Large intestine (tissue), 3 donors: ENCODE data around the gene WNT7B. TPM values are rescaled to one million over a fixed set of nuclear protein-coding genes. Genes with fewer than 3 reads are reported as not detected.
A peak's percentile ranks its signal among the peaks of the same experiment; 100 is the strongest.

Source experiments
- DNase-seq, 2 donors: peaks; one replicate each; pipeline versions ENCODE4 v3.0.0 to v3.0.0-alpha.2; 2013
- H3K27ac ChIP-seq: one replicate; pipeline ENCODE4 v1.5.1; 2013; ENCODE audit warnings: low read length
- H3K27me3 ChIP-seq: 2 replicates; pipeline ENCODE4 v1.6.1; 2013; ENCODE audit warnings: low read length; ENCODE audit not compliant: control insufficient read depth, insufficient read depth
- H3K36me3 ChIP-seq: 2 replicates; pipeline ENCODE4 v1.6.1; 2013; ENCODE audit warnings: low read length; ENCODE audit not compliant: control insufficient read depth, insufficient read depth
- H3K4me1 ChIP-seq: one replicate; pipeline ENCODE4 v1.6.1; 2013; ENCODE audit warnings: low read length; ENCODE audit not compliant: control insufficient read depth, insufficient read depth
- H3K4me3 ChIP-seq: one replicate; pipeline ENCODE4 v1.5.1; 2013; ENCODE audit warnings: low read length
- H3K9me3 ChIP-seq: one replicate; pipeline ENCODE4 v1.6.1; 2013; ENCODE audit warnings: mild to moderate bottlenecking, low read depth, low read length, moderate library complexity; ENCODE audit not compliant: control insufficient read depth
- WGBS: methylation state at CpG from one replicate; pipeline ENCODE4 v1.1.5; 2013; ENCODE audit warnings: low lambda C conversion rate; ENCODE audit not compliant: insufficient coverage; 5-methylcytosine and 5-hydroxymethylcytosine counted together
- polyA plus RNA-seq: library from polyadenylated mRNA; unstranded; fragments of 120-200 nt; gene quantifications from one replicate; pipeline ENCODE4 v1.2.1, GENCODE V29; 2013

WNT7B gene
- polyA plus RNA-seq, 1 donor, result 0.33 TPM

DNA sequence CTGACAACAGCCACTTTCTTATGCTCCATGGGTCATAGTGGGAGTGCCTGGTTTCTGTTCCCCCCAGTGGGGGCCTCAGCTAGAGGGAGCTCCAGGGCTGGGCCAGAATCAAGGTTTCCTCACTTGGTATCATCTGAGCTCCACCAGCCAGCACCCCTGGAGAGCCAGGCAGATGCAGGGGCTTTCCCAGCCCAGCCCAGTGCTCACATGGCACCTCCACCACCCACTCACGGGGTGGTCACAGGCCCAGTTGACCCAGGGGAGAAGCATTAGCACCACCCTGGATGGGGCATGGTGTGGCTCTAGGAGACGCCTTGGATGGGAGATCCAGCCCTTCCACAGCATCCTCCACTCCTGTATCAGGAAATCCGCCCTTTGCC is 24.1 kb upstream of the WNT7B start:
- H3K36me3 ChIP-seq, result no peaks in the 10 kb centered on the region
- peaks cover 10% of the 10 kb centered on the region for H3K4me1 ChIP-seq
- no CpG with 5 or more reads among the region's 3 CpGs for whole genome bisulfite sequencing
- no peak overlapping the region for H3K27ac ChIP-seq
- no peak for DNase-seq
- no peak overlapping the region for H3K4me3 ChIP-seq
- H3K9me3 ChIP-seq, result no peaks in the 10 kb centered on the region
- H3K27me3 ChIP-seq, result peaks cover 5% of the 10 kb centered on the region

DNA sequence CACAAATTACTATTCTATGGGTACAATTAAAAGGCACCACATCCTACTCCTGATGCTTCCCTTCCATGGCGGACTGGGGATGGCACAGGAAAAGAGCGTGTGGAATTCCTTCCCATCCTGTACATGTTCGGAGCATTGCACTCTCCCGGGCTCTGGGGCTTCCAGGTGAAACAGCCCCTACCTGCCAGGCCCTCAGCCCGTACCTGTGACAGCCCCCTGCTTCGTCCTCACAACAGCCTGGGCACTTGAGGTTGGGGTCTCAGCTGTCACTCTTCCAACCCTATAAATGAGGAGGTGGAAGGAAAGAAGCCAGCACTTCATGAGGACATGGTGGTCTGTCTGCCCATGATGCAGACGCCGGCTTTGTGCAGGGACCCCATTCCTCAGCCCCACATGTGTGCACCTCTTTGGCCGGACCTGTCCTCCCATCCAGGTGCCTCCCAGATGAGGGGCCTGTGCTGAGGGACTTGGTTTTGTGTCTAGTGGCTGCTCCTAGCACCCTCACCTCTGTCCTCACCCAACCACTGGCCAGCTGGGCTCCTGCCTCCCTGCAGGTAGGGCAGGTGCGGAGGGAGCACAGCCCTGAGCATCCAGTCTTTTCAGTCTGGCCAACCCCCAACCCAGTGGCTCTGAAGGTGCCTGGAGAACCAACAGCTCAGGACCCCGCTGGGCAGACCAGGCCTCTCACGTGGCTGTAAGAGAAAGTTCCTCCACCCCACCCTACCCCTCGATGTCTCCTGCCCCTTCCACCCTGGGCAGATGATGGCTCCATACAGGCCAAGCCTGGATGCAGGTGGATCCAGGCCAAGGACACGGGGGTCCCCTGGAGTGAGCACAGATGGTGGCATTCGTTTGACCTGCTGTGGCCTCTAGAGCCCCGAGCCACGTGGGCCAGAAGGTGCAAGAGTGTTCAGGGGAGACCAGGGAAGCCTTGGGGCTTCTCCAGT is 23.4 kb upstream of the WNT7B start:
- Histone ChIP-seq H3K4me1 (peaks cover 10% of the 10 kb centered on the region), H3K4me3 (no peak overlapping the region), H3K9me3 (no peaks in the 10 kb centered on the region), H3K27me3 (peaks cover 5% of the 10 kb centered on the region), H3K27ac (no peak overlapping the region), H3K36me3 (no peaks in the 10 kb centered on the region)
- WGBS, result no CpG with 5 or more reads among the region's 17 CpGs
- no peak for DNase-seq

DNA sequence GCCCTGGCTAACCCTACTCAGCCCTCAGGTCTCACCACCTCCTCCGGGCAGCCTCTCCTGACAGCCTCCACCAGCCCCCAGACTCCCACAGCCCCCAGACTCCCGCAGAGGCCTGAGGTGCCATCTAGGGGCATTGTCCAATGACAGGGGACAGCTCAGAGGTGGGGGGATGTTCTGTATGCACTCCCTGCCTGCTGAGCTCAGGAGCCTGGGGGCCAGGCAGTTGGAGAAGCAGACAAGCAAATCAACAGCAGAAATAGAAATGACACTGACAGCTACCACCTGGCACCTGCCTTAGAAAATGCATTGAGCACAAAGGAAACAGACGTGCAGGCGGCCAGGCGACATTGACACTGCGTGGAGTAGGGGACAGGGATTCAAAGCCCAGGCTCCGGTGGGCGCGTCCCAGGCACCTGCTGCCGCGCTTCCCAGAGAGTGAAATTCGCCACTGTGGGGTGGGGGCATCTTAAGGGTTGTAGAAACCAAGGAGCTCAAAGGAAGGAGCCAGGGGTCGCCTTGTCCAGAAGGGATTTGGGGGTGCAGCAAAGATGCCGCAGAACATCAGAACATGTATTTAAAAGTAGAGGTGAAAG is 22.5 kb upstream of the WNT7B start:
- Histone ChIP-seq H3K4me1 (peaks cover 10% of the 10 kb centered on the region), H3K9me3 (no peaks in the 10 kb centered on the region), H3K36me3 (no peaks in the 10 kb centered on the region), H3K27me3 (peaks cover 5% of the 10 kb centered on the region), H3K27ac (no peak overlapping the region), H3K4me3 (no peak overlapping the region)
- WGBS, result 100% methylated on average over 1 of the region's 14 CpGs
- no peak for DNase-seq

DNA sequence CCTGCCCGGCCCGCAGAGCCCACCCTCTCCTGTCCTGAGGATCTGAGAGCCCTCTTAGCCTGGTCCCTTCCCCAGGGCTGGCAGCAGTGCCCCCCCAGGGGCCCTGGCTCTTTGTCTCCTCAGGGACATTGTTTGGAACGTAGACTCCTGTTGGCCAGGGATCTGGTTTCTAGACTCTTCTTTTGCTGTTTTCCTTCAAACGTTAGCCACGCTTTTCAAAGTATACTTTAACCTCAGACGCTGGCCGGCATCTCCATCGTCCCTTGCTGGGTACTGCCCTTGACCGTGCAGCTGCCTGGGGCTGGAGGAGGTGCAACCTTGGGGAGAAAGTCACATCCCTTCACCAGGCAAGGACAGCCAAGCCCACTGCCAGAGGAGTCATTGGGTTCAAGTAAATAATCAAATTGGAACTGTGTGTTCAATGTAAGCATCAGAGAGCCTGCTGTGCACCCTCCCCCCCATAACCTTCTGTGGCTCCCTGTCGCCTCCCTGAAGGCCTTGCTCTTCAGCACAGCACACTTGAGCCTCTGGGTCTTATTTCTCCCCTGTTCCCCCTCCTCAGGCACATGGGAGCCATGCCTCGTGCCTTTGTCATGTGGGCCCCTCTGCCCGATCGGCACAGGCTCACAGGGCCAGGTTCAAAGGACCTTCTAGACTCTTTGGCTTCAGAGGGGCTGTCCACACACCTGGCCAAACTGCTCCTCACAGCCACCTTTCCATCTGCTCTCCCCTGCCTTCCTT is 21.8 kb upstream of the WNT7B start:
- Histone ChIP-seq H3K27me3 (peaks cover 5% of the 10 kb centered on the region), H3K27ac (no peak overlapping the region), H3K9me3 (no peaks in the 10 kb centered on the region), H3K4me3 (no peak overlapping the region), H3K36me3 (no peaks in the 10 kb centered on the region), H3K4me1 (peaks cover 10% of the 10 kb centered on the region)
- 60% methylated on average over 1 of the region's 13 CpGs for WGBS
- no peak for DNase-seq

DNA sequence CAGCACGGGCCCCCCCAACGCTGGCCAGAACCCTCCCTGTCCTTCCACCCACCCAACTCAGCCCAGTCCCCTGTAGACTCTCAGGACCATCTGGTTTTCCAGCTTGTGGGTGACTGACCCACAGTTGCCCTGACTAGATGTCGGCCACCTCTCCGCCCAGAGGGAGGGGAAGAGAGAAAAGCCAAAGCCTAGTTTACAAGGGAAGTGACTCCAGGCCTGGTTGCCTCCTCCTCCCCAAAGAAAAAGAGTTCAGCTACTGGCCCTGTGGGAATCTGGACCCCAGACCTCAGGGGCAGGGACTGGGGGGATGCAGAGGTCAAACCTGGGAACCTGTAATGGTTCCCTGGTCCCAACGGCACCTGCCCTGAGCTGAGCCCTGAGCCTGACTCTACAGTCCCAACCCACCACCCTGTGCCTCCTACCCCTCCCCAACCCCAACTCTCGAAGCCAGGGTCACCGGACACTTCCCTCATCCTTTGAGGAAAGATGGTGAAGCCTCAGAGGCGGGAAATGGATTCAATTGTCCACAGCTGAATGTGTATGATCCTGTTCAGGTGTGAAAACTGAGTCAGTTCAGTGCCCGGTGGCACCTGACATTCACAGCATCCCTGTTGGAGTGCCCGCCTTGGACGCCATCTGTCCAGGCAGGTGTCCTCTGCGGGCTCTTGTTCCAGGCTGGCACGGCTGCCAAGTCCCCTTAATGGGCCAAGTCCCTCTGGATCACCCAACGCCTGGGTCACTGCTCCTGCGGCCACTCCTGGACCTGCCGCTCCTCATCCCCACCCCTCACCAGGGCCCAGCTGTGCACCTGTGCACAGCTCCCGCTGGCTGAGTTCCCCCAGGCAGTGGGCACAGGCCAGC is 21.0 kb upstream of the WNT7B start:
- Histone ChIP-seq H3K4me3 (no peak overlapping the region), H3K27ac (no peak overlapping the region), H3K27me3 (peaks cover 5% of the 10 kb centered on the region), H3K36me3 (no peaks in the 10 kb centered on the region), H3K9me3 (no peaks in the 10 kb centered on the region), H3K4me1 (peaks cover 10% of the 10 kb centered on the region)
- no CpG with 5 or more reads among the region's 17 CpGs for WGBS
- DNase-seq, result no peak

DNA sequence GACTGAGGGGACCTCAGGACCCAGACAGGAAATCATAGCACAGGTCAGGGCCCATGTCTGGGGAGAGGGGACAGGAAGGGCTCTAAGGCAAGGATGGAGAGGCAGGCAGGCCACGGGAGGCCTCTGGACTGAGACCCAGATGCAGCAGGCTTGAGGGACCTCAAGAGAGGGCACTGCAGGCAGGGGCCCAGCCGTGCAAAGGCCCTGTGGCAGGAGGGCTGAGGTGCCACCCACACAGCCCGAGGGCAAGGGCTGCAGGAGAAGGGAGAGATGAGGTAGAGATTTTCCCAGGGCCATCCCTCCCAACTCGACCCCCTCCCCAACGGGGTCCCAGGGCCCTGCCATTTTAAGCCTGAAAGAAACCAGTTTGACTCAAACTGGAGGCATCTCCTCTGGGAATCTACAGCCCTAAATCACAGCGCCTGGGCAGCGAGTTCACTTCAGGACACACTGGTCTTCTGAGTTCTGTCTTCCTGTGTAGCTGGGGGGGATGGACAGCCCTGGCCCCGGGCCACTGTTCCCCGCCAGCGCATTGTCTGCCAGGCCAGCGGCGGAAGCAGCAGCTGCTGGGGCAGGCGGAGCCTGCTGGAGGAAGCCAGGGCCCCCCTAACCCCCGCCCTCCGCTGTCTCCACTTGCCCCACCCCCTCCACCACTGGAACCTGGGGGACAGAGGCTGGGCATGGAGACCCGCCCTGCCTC is 20.3 kb upstream of the WNT7B start:
- H3K9me3 ChIP-seq, result no peaks in the 10 kb centered on the region
- peaks cover 10% of the 10 kb centered on the region for H3K4me1 ChIP-seq
- no peak overlapping the region for H3K27ac ChIP-seq
- no peak overlapping the region for H3K4me3 ChIP-seq
- DNase-seq, result peak; percentile 70 to 71
- H3K36me3 ChIP-seq, result no peaks in the 10 kb centered on the region
- no CpG with 5 or more reads among the region's 16 CpGs for WGBS
- H3K27me3 ChIP-seq, result peaks cover 5% of the 10 kb centered on the region

DNA sequence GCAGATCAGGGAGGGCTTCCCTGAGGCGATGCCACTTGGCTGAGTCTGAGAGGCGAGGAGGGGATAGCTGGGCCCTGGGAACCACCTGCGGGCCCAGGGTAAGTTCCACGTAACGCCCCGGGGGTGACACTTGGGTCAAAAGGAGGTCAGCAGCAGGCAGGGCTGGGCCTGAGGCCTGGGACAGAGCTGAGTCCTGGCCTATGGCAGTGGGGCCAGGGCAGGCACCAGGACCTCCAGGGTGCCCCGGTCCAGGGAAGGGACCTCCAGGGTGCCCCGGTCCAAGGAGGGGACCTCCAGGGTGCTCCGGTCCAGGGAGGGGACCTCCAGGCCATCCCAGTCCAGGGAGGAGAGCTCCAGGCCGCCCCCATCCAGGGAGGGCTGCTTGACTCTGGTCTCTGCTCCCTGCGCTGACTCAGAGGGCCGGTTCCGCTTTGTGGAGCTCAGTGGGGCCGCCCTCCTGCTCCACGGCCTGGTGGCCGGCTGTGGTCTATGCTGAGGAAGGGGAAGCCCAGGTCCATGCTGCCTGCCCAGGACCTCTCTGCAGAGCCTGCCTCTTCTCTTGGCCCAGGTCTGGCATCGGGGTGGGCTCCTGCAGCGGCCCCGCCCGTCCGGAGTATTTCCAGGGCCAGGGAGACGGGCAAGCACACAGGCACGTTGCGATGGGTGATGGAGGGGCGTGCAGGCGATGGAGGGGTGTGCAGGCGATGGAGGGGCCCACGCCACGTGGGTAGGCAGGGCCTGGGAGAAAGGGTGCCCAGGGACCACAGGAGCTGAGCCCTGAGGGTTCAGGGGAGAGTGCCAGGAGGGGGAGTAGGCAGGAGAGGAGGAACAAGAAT is 19.5 kb upstream of the WNT7B start:
- H3K9me3 ChIP-seq, result no peaks in the 10 kb centered on the region
- H3K36me3 ChIP-seq, result no peaks in the 10 kb centered on the region
- no peak overlapping the region for H3K27ac ChIP-seq
- H3K4me3 ChIP-seq, result no peak overlapping the region
- peaks cover 10% of the 10 kb centered on the region for H3K4me1 ChIP-seq
- no CpG with 5 or more reads among the region's 29 CpGs for WGBS
- peaks cover 5% of the 10 kb centered on the region for H3K27me3 ChIP-seq
- DNase-seq, result no peak

DNA sequence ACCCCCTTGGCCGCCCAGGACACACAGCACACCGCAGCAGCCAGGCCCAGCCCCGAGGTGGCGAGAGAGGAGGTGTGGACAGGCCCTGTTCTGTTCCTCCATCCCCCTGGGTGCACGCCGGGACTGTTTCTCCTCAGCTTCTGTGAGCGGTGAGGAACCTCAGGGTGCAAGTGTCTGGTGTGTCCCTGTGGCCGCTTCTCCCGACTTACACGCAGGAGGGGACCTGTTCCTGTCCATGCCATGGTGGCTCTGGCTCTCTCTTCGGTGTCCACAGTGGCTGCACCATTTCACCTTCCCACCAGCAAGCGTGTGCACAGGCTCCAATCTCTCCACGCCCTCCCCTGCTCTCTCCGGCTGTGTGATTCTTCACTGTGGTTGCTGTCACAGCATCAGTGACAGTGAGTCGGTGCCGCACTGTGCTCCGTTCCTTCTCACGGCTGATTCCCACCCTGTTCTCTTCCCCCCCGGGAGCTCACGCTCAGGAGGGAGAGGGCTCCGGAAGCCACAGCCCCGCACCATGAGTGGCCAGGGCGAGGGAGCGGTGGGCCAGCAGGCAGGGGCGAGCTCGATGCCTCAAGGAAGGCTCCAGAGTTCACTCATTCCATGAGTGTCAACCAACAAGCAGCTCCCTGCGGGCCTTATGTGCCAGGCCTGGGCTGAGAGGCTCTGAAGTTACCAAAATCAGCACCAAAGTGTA is 18.6 kb upstream of the WNT7B start:
- Histone ChIP-seq H3K9me3 (no peaks in the 10 kb centered on the region), H3K27ac (no peak overlapping the region), H3K4me3 (no peak overlapping the region), H3K36me3 (no peaks in the 10 kb centered on the region), H3K27me3 (peaks cover 5% of the 10 kb centered on the region), H3K4me1 (peaks cover 10% of the 10 kb centered on the region)
- no CpG with 5 or more reads among the region's 27 CpGs for WGBS
- no peak for DNase-seq
